GM12878 (cell line): ENCODE measurements around the gene JADE1. TPM values are rescaled to one million over a fixed set of nuclear protein-coding genes. Genes with fewer than 3 reads are reported as not detected.

Experiments used
- ATAC-seq: fragments of 200-7000 bp; cut with Tn5 transposase; 3 replicates; pipeline ENCODE4 v1.9.1; 2020; ENCODE audit warnings: mild to moderate bottlenecking, moderate library complexity
- BruUV-seq: library from RNA; stranded (reverse); fragments of 400-500 nt; replicated peaks from 2 replicates; lab custom pipeline; 2021; lab: Mats Ljungman, UMichigan
- CTCF ChIA-PET: fragments of 300-600 bp; sonication (Branson Sonifier 250); formaldehyde crosslinking; extraction: SDS; loops from one replicate; lab custom pipeline; 2021; ENCODE audit warnings: inconsistent platforms; lab: Yijun Ruan, JAX
- POLR2A ChIA-PET: fragments of 350-600 bp; formaldehyde crosslinking; extraction: SDS; loops from one replicate; lab custom pipeline; 2021; ENCODE audit warnings: inconsistent platforms; lab: Charles Lee
- RAD21 ChIA-PET: fragments of 300-600 bp; sonication (Branson Sonifier 250); formaldehyde crosslinking; loops from one replicate; lab custom pipeline; 2023; ENCODE audit warnings: antibody characterized with exemption; ENCODE audit not compliant: unreplicated experiment; lab: Charles Lee
- SMC1A ChIA-PET: fragments of 300-600 bp; sonication (Branson Sonifier 250); formaldehyde crosslinking; loops from one replicate; lab custom pipeline; 2023; ENCODE audit not compliant: unreplicated experiment, uncharacterized antibody; lab: Charles Lee
- DNase-seq: peaks from one replicate; pipeline ENCODE4 v3.0.0-alpha.2; 2011; ENCODE audit warnings: low read depth, low spot score
- FAIRE-seq: peaks from 3 replicates; lab custom pipeline; 2011; peaks lifted over from hg19 to GRCh38; lab: Jason Lieb, UNC
- H2AFZ ChIP-seq: 2 replicates; pipeline ENCODE4 v1.6.0; 2011; ENCODE audit warnings: low read depth, low read length, control low read depth; ENCODE audit not compliant: control insufficient read depth
- H3K27ac ChIP-seq: 2 replicates; pipeline ENCODE4 v1.5.1; 2011; ENCODE audit warnings: control low read depth; ENCODE audit not compliant: control insufficient read depth, insufficient read depth
- H3K27me3 ChIP-seq, 2 experiments: replicated peaks in 1 of 2; 2 replicates each; pipeline versions ENCODE4 v1.6.0 to v1.6.1; 2011; ENCODE audit warnings: low read length in 1 of 2; ENCODE audit not compliant: control insufficient read depth in 2 of 2, insufficient read depth in 2 of 2
- H3K36me3 ChIP-seq, 2 experiments: 2 replicates each; pipeline ENCODE4 v1.5.1; 2011; ENCODE audit warnings: low read length in 1 of 2; ENCODE audit not compliant: control insufficient read depth in 2 of 2, insufficient read depth in 2 of 2
- H3K4me1 ChIP-seq: 2 replicates; pipeline ENCODE4 v1.6.1; 2011; ENCODE audit warnings: mild to moderate bottlenecking, low read length, moderate library complexity, mixed read lengths; ENCODE audit not compliant: control insufficient read depth, insufficient read depth
- H3K4me2 ChIP-seq: 2 replicates; pipeline ENCODE4 v1.6.0; 2011; ENCODE audit warnings: control low read depth; ENCODE audit not compliant: control insufficient read depth, insufficient read depth
- H3K4me3 ChIP-seq: fragments of 200-600 bp; sonication (generic); 2 replicates; pipeline ENCODE4 v1.5.1; 2016
- H3K79me2 ChIP-seq: 2 replicates; pipeline ENCODE4 v1.6.0; 2011; ENCODE audit warnings: low read length; ENCODE audit not compliant: control insufficient read depth, insufficient read depth
- H3K9ac ChIP-seq: 2 replicates; pipeline ENCODE4 v1.8.0; 2011; ENCODE audit warnings: low read length, control low read depth, mixed read lengths; ENCODE audit not compliant: control insufficient read depth, insufficient read depth
- H3K9me3 ChIP-seq: replicated peaks from 3 replicates; pipeline ENCODE4 v1.5.1; 2011; ENCODE audit warnings: mild to moderate bottlenecking, low read length; ENCODE audit not compliant: control insufficient read depth, insufficient read depth
- H4K20me1 ChIP-seq: 2 replicates; pipeline ENCODE4 v1.6.0; 2011; ENCODE audit not compliant: control insufficient read depth, insufficient read depth
- ASH2L ChIP-seq: fragments of 300-600, 200-600 bp; sonication (generic); IDR thresholded peaks from 2 replicates; pipeline ENCODE4 v1.6.1; 2017; ENCODE audit warnings: low read depth, mild to moderate bottlenecking, borderline replicate concordance
- ATF7 ChIP-seq: fragments of 450-650 bp; IDR thresholded peaks from 2 replicates; pipeline ENCODE4 v1.6.1; 2016; ENCODE audit warnings: low read depth, mild to moderate bottlenecking
- CHD1 ChIP-seq: IDR thresholded peaks from 2 replicates; pipeline ENCODE4 v1.6.1; 2012; ENCODE audit warnings: low read depth, low read length, improper control_type of control experiment
- EGR1 ChIP-seq, 2 experiments: IDR thresholded peaks; 1 replicate in 1 of 2; 2 replicates in 1 of 2; pipeline ENCODE4 v1.6.1; 2011 to 2012; ENCODE audit warnings: low read depth in 2 of 2, low read length in 2 of 2, borderline replicate concordance in 1 of 2, mild to moderate bottlenecking in 1 of 2, moderate library complexity in 1 of 2
- HDAC6 ChIP-seq: fragments of 200-600 bp; sonication (generic); IDR thresholded peaks from one replicate; pipeline ENCODE4 v1.8.0; 2017; ENCODE audit warnings: antibody characterized with exemption; ENCODE audit not compliant: unreplicated experiment
- HDGF ChIP-seq: fragments of 450-650 bp; IDR thresholded peaks from 2 replicates; pipeline ENCODE4 v1.6.1; 2016; ENCODE audit warnings: antibody characterized with exemption
- IRF4 ChIP-seq: IDR thresholded peaks from 2 replicates; pipeline ENCODE4 v1.6.1; 2011; ENCODE audit warnings: low read depth, low read length
- KAT2A ChIP-seq: conservative IDR thresholded peaks from 2 replicates; pipeline ENCODE4 v1.6.1; 2011; ENCODE audit warnings: low read depth, low read length; ENCODE audit not compliant: control insufficient read depth
- NFYA ChIP-seq: IDR thresholded peaks from 2 replicates; pipeline ENCODE4 v1.6.1; 2011; ENCODE audit warnings: low read depth, mild to moderate bottlenecking, low read length, improper control_type of control experiment, borderline replicate concordance
- SMC3 ChIP-seq: IDR thresholded peaks from 2 replicates; pipeline ENCODE4 v1.6.1; 2011; ENCODE audit warnings: low read length, improper control_type of control experiment, borderline replicate concordance
- USF2 ChIP-seq: IDR thresholded peaks from 2 replicates; pipeline ENCODE4 v1.6.1; 2011; ENCODE audit warnings: low read depth, low read length, improper control_type of control experiment, borderline replicate concordance
- ZBTB11 ChIP-seq: fragments of 450-650 bp; formaldehyde crosslinking; IDR thresholded peaks from 2 replicates; pipeline ENCODE4 v1.5.0; 2022; ENCODE audit warnings: mild to moderate bottlenecking, missing genetic modification characterization
- WGBS: methylation state at CpG from one replicate; pipeline ENCODE4 v1.1.6; 2016; ENCODE audit warnings: low lambda C conversion rate; ENCODE audit not compliant: insufficient replicate concordance, insufficient coverage; ENCODE audit errors: missing lambda C conversion rate; 5-methylcytosine and 5-hydroxymethylcytosine counted together
- in situ Hi-C: fragments of 300-500 bp; cut with MboI; formaldehyde crosslinking; loops from 9 replicates; pipeline ENCODE4 v1.14.3; 2018; ENCODE audit warnings: mixed read lengths
- intact Hi-C: fragments of 100-400 bp; cut with micrococcal nuclease; formaldehyde crosslinking; loops from one replicate; pipeline ENCODE4 v1.14.2; 2022; ENCODE audit not compliant: unreplicated experiment
- polyA plus RNA-seq, 11 experiments: library from polyadenylated mRNA; depleted of rRNA in 4 of 11; unstranded in 6 of 11; stranded (reverse) in 5 of 11; fragments of >200 nt; fragmentation: Nextera tagmentation in 4 of 11; fragmentation: Illumina TruSeq in 1 of 11; extraction: Ambion mirVana in 4 of 11; extraction: Trizol in 1 of 11; gene quantifications; 1 replicate in 1 of 11; 2 replicates in 10 of 11; pipeline versions ENCODE4 v1.2.1 to v1.2.3, GENCODE V29; 2011 to 2016; ENCODE audit warnings: inconsistent platforms in 2 of 11, missing spikeins in 2 of 11, low read depth in 1 of 11
- total RNA-seq, 4 experiments: library from RNA; depleted of rRNA in 3 of 4; stranded (reverse); fragments of >200 nt in 3 of 4; fragmentation: Illumina TruSeq in 1 of 4; extraction: Trizol in 1 of 4; gene quantifications; 2 replicates each; pipeline versions ENCODE4 v1.2.1 to v1.2.3, GENCODE V29; 2013 to 2021

The JADE1 gene
- total and polyA plus RNA-seq, 10 of the 15 experiments (the other 5 are each of a cell fraction or from before 2014, with no cell fraction given), result 5.9 to 27.2 (median 15.8) TPM

DNA sequence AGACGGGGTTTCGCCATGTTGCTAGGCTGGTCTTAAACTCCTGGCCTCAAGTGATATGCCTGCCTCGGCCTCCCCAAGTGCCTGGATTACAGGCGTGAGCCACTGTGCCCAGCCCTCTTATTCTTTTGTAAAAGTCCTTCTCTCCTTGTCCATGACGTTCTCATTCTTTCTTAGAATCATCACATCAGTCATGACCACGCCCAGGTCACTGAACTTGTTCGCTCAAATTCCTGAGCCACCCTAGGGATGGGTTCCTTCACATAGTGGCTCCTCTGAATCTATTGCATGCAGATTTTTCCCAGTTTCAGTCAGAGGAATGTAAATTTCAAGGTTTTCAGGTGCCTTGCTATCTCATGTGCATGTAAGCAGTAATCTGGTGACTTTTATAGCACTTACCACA, 15.7 kb downstream of the JADE1 start:
- H3K4me2 ChIP-seq, result no peak overlapping the region
- no peak overlapping the region for H3K9ac ChIP-seq
- ChIA-PET RAD21 (interaction anchor here (2.3 to 4.6 kb wide), 2 partner anchors 12 to 37 kb away, joined by 9 to 58 read pairs; no protein-coding TSS in a partner anchor), POLR2A (interaction anchor here (1.1 to 4.5 kb wide), 4 partner anchors 12 to 81 kb away, joined by 3 to 70 read pairs (median 4); no protein-coding TSS in a partner anchor), CTCF (interaction anchor here (1.8 to 6.3 kb wide), 2 partner anchors 12 to 371 kb away, joined by 6 to 66 read pairs; no protein-coding TSS in a partner anchor), SMC1A (interaction anchor here (0.6 to 7.2 kb wide), 6 partner anchors 9 to 269 kb away, joined by 3 to 76 read pairs (median 4); partner anchors contain the start of gene SCLT1)
- H3K79me2 ChIP-seq, result peaks cover 88% of the 10 kb centered on the region
- no TSS peak for BruUV-seq
- H3K4me1 ChIP-seq, result peaks cover 26% of the 10 kb centered on the region
- H3K27ac ChIP-seq, result no peak overlapping the region
- no peaks in the 10 kb centered on the region for H3K9me3 ChIP-seq
- intact Hi-C loops, result loop anchor here (5.0 kb wide), 1 partner anchor 267 kb away; the partner anchor contains the start of gene SCLT1
- H3K4me3 ChIP-seq, result no peak overlapping the region
- no peaks in the 10 kb centered on the region for H4K20me1 ChIP-seq
- TF ChIP-seq KAT2A (no peak), IRF4 (no peak), ATF7 (no peak)
- in situ Hi-C loops, result no loop called here
- H3K36me3 ChIP-seq, result 0 out of 4 replicates have a peak, but pooled peaks cover 0 to 3% of the 10 kb centered on the region in 2 experiments
- no peak for FAIRE-seq
- no peak for DNase-seq
- no peak for ATAC-seq
- WGBS, result 98% methylated on average over 7 of the region's 7 CpGs
- no peaks in the 10 kb centered on the region for H3K27me3 ChIP-seq
- H2AFZ ChIP-seq, result no peak overlapping the region

DNA sequence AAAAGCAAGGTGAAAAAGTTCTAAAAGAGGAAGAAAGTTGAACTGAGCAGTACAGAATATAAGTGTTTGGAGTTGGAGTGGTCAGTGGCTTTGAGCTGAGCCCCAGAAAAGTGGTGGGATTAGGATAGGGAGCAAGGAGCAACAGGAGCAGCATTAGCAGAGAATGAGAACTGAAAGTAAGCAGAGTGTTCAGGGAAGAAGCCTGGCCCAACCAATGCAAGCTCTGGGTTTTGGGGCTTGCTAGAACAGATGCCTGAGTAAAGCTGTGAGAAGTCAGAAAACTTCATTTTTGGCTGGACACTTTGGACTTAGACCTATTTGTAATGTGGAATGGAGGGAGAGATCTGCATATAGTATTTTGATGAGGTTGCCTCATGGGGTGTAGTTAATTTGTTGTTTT, 17.8 kb downstream of the JADE1 start:
- FAIRE-seq (peak; percentile 49), DNase-seq (no peak), ATAC-seq (peak; percentile 53)
- H3K36me3 ChIP-seq, result peaks cover 0 to 7% of the 10 kb centered on the region in 2 experiments; a peak in 2 of 4 replicates
- H3K9ac ChIP-seq, result peak overlapping the region; percentile 41
- no TSS peak for BruUV-seq
- H3K79me2 ChIP-seq, result peaks cover 89% of the 10 kb centered on the region
- H3K4me1 ChIP-seq, result peaks cover 43% of the 10 kb centered on the region
- in situ Hi-C loops (no loop called here), intact Hi-C loops (loop anchor here (2.0 to 5.0 kb wide), 2 partner anchors 14 to 265 kb away; partner anchors contain the start of gene SCLT1)
- H2AFZ ChIP-seq, result no peak overlapping the region
- ChIA-PET SMC1A (interaction anchor here (0.6 to 7.2 kb wide), 12 partner anchors 8 to 275 kb away, joined by 3 to 45 read pairs (median 4); no protein-coding TSS in a partner anchor), CTCF (interaction anchor here (1.2 to 4.8 kb wide), 5 partner anchors 8 to 373 kb away, joined by 3 to 37 read pairs (median 5); no protein-coding TSS in a partner anchor), POLR2A (interaction anchor here (1.1 to 3.2 kb wide), 5 partner anchors 9 to 31 kb away, joined by 3 to 35 read pairs (median 5); no protein-coding TSS in a partner anchor), RAD21 (interaction anchor here (0.8 to 6.3 kb wide), 5 partner anchors 10 to 91 kb away, joined by 3 to 111 read pairs (median 3); no protein-coding TSS in a partner anchor)
- no peaks in the 10 kb centered on the region for H3K9me3 ChIP-seq
- no peaks in the 10 kb centered on the region for H3K27me3 ChIP-seq
- peak overlapping the region; percentile 63 for H3K4me2 ChIP-seq
- peak overlapping the region; percentile 83 for H3K27ac ChIP-seq
- H3K4me3 ChIP-seq, result peak overlapping the region; percentile 25; the same call in 1 of the 2 replicates
- no peaks in the 10 kb centered on the region for H4K20me1 ChIP-seq
- TF ChIP-seq USF2, result no peak
- TF ChIP-seq CHD1, result no peak
- no peak for TF ChIP-seq ASH2L
- no peak for TF ChIP-seq EGR1 (IDR thresholded peaks at IDR 0.05; ENCODE audit: borderline replicate concordance in 1 of 2, low read depth in 2 of 2, low read length in 2 of 2)
- no peak for TF ChIP-seq HDGF
- TF ChIP-seq SMC3, result no peak
- no peak for TF ChIP-seq HDAC6
- TF ChIP-seq ZBTB11 (CRISPR knock-in tag), result no peak
- TF ChIP-seq NFYA, result no peak
- no peak for TF ChIP-seq IRF4
